GM19324 (cell line): ENCODE data around the gene CST3.

Experiments
- ATAC-seq: cut with Tn5 transposase; IDR thresholded peaks from one replicate; pipeline ENCODE4 v1.9.1; 2021; ENCODE audit warnings: mild to moderate bottlenecking, moderate library complexity; ENCODE audit not compliant: unreplicated experiment, low FRiP score

CST3 gene

GRCh38 chr20:23605867-23606651 lies 31.7 kb downstream of the CST3 start, which contains the start of gene CST9:
Gene CST9, minus strand, starts transcription at chr20:23605917. Its CDS starts 53 bp downstream, at chr20:23605864.
- no peak for ATAC-seq

DNA sequence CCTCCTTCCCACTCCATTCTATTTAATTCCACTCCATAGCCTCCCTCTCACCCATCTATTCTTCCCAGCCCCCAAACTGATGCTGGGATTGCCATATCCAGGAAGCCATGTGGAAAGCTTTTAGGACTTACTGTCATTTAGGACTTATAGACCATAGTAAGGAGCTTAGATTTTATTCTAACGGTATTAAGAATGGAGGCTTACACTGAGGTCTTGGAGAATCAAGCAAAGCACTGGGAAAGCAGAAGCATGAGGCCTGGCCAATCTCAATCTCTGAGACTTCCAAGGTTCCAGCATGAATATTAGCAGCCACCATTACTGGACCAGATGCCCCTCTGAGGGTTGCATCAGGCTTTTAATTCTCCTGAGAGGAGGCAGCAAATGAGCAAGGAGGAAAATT lies 33.4 kb downstream of the CST3 start:
- no peak for ATAC-seq

GRCh38 chr20:23603321-23603720 lies 34.4 kb downstream of the CST3 start:
- ATAC-seq: no peak

- no peak for ATAC-seq
These were observed 35.1 kb downstream of the CST3 start for GRCh38 chr20:23602699-23603098.

DNA sequence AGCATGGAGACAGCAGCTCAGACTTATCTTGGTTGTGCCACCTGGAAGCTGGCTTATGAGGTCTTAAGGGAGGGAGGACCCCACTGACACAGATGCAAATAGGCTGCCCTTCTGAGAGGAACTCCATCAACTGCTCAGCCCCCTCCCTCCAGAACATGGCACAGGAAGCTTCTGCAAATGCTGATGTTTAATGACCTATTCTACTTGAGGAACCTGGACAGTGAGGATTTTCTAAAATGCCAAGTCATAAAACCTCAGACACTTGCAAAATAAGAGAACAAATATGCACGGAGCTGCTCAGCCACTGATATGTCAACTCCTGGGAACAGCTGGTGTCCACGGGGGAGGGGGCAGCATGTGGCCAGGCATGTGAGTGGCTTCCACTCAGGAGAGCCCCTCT lies 35.5 kb downstream of the CST3 start:
- no peak for ATAC-seq

DNA sequence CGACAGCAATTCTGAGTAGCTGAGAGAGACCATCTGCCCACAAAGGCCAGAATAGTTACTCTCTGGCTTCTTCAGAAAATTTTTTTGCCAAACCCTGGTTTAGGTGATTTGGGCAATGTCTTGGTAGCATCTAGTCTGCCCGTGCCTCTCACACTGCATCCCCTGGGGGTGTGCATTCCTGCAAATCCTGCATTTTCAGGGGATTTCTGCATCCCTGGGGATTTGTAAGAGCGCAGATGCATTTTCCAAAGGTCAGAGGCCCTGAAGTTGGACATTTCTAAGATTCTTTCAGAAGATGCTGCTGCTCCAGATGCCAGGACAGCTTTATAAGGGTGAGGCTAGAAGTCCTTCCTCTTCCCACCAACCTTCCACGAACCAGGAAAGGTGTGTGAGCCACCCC lies 36.0 kb downstream of the CST3 start:
- ATAC-seq: no peak

- no peak for ATAC-seq
These were observed 39.3 kb downstream of the CST3 start for GRCh38 chr20:23598481-23598880.

DNA sequence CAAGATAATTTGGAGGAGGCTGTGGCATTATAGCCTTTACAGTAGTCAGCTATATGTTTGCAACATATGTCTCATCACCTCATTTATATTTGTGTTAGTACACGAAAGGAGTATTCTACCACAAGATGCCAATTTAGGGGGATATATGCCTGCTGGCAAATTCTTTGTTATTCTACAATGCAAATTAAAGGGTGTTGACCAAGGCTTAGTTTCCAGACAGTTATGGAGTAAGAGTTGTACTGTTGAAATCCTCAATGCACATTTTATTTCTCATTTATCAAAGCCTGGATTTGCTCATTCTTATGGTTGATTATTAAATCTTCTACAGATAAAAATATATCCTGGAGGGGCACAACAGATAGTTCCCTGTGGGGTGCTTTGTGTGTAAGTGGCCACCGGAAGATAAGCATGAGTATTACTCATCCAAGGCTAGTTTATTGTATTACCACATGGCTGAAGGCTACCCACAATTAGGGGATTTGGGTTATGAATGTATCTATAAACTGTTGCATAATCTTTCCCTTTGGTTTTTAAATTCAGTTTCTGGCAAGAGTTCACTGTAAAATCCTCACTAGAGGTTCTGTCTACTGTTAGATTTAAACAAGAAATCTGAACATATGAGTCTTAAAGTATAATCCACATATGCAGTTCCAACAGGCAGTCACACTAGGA lies 41.0 kb downstream of the CST3 start:
- ATAC-seq: no peak

- ATAC-seq: no peak
These were observed 41.8 kb downstream of the CST3 start for GRCh38 chr20:23595941-23596340.

DNA sequence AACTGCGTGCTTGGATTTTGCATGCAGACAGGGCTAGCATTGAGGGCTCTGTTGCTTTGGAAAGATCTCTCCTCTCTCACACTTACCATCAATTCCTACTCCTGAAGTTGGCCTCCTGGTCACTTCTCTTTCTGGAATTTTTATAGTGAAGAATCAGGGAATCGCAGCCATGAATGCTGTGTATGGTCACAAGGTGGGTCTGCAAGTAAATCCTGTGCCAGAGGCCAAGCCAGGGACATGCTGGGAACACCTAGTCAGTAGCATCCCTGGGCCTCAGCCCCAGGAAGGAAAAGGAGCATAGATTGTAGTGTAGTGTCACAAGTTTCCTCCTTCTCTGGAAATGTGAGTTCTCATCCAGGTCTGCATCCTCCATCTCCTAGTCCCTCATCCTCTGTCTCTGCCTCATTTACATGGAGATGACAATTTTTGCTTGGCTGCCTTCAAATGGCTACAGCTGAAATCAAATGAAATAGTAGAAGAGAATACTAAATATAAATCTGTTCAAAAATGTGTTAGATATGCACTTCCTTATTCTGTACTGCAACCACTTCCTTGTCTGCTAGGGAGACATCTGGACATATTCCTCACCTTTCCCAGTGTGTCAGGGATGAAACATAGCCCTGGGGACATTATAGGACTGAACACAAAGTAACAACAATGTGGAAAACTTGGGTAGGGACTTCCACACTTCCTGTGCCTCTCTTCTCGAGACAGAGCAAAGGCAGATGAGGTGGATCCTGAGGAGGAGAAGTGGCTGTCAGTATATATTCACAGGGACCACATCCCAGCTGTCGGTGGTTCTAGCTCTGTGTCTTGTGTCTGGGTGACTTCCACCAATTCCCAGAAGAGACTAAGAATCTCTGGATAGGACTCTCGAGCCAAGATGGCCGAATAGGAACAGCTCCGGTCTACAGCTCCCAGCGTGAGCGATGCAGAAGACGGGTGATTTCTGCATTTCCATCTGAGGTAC lies 49.0 kb downstream of the CST3 start:
- no peak for ATAC-seq

- ATAC-seq: no peak
These were observed 50.1 kb downstream of the CST3 start for GRCh38 chr20:23587631-23588030.

- no peak for ATAC-seq
These were observed 50.8 kb downstream of the CST3 start for GRCh38 chr20:23586735-23587525.

GRCh38 chr20:23585808-23586734 lies 51.7 kb downstream of the CST3 start:
- no peak for ATAC-seq

GRCh38 chr20:23585449-23585807 lies 52.3 kb downstream of the CST3 start:
- no peak for ATAC-seq

GRCh38 chr20:23584434-23585199 lies 53.1 kb downstream of the CST3 start:
- no peak for ATAC-seq
